Islet precursor cell (in vitro differentiated cells): Measurements from ENCODE around the gene FUT8.
A peak's percentile ranks its signal among the peaks of the same experiment; 100 is the strongest.

Source experiments
- DNase-seq: peaks from one replicate; pipeline ENCODE4 v3.0.0-alpha.2; 2018

FUT8 gene

GRCh38 chr14:65783101-65783500 lies 370.6 kb downstream of the FUT8 start:
- DNase-seq = no peak

- no peak for DNase-seq
Measured at GRCh38 chr14:65783576-65783975, 371.0 kb downstream of the FUT8 start.

- no peak for DNase-seq
Measured at GRCh38 chr14:65784574-65784973, 372.0 kb downstream of the FUT8 start.

GRCh38 chr14:65787461-65787860 lies 374.9 kb downstream of the FUT8 start:
- no peak for DNase-seq

GRCh38 chr14:65788876-65789275 lies 376.3 kb downstream of the FUT8 start:
- DNase-seq = no peak

GRCh38 chr14:65789363-65789762 lies 376.8 kb downstream of the FUT8 start:
- no peak for DNase-seq

- no peak for DNase-seq
Measured at GRCh38 chr14:65790172-65790815, 377.8 kb downstream of the FUT8 start.

- peak; percentile 64 for DNase-seq
Measured at GRCh38 chr14:65791191-65791981, 378.9 kb downstream of the FUT8 start.

- DNase-seq = peak; percentile 97
Measured at GRCh38 chr14:65792208-65792905, 379.8 kb downstream of the FUT8 start.
